SKM-1 treated with dmso at 0.1 percent for 144 hours (cell line): ENCODE measurements around the gene ZFAND6.
A peak's percentile ranks its signal among the peaks of the same experiment; 100 is the strongest.
"Not testable (repeated sequence)": the region's sequence is repeated elsewhere in the genome, so short reads cannot be mapped to it uniquely, and the experiment has no call there.

Source experiments
- DNase-seq: peaks from one replicate; lab custom pipeline; 2025; ENCODE audit not compliant: unreplicated experiment; lab: John Stamatoyannopoulos, UW

Gene ZFAND6

DNA sequence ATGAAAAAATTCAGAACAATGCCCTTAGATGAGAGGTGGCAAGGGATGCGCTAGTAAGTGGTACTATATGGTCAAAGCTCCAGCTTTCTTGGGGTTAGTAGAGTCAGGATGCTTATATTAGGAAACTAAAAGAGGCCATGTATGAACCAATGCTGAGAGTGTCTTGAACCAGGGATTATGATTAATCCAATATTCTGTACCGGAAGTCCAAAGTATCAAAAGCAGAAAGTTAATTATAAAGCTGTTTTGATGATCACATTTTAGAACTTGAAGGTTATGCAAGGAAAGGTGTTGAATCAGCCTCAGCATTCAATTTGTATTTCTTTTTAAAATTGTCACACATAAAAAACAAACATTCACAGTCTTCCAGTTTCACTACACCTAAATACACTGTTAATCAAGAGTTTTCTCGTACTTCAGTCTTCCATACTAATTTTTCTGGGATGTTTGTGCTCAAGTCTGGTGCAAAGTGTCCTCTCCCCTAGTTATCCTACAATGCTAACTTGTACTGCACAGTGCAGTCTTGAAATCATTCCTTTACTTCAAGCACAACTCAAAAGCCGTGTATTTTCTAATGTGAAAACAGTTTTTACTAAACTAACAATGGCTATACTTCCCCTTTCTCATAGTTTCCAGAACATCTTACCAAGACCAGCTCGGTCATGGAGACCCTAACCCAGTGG, 82.6 kb downstream of the ZFAND6 start:
- DNase-seq: no peak

DNA sequence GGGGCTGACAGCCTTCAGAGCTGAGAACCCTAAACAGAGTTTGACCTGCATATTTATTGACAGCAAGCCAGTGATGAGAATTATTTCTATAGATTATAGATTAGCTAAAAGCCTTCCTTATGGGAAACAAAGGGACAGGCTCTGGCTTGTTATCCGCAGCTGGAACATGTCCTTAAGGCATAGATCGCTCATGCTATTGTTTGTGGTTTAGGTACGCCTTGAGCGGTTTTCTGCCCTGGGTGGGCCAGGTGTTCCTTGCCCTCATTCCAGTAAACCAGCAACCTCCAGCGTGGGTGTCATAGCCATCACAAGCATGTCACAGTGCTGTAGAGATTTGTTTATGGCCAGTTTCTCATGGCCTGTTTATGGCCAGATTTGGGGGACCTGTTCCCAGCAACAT, 83.2 kb downstream of the ZFAND6 start:
- no peak for DNase-seq

DNA sequence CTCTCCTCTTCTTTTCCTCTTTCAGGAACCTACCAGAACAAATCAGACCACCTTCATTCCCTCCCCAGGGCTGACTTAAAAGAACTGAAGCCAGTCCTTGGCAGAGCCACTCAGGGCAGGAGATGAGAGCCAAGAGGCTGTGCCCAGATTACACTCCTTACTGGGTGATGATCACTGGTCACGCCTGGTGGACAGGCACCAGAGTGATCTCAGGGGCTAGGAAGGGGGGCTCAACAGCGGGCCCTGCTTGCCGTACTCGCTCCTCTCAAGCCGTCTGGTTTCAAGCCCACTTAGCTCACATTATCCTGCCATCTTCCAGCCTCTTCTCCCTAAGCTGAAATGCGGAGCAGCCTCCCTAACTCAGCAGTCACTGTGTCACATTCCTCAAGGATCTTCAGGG, 91.7 kb downstream of the ZFAND6 start:
- no peak for DNase-seq

DNA sequence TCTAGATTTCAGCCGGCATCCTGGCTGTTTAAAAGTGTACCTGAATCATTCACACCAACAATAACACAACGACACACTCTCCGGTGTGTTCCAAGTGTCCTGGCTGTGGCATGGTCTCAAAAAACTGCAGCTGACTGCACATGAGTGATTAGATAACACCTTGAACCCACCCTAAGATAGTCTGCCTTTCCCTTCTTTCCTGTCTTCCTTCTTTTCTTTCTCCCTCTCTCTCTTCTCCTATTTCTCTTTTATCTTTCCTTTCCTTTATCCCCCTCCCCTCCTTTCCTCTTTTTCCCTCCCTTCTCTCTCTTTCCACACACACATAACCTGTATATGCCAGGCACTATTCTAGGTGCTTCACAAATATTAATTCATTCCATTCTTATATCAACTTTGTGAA, 92.1 kb downstream of the ZFAND6 start:
- no peak for DNase-seq

DNA sequence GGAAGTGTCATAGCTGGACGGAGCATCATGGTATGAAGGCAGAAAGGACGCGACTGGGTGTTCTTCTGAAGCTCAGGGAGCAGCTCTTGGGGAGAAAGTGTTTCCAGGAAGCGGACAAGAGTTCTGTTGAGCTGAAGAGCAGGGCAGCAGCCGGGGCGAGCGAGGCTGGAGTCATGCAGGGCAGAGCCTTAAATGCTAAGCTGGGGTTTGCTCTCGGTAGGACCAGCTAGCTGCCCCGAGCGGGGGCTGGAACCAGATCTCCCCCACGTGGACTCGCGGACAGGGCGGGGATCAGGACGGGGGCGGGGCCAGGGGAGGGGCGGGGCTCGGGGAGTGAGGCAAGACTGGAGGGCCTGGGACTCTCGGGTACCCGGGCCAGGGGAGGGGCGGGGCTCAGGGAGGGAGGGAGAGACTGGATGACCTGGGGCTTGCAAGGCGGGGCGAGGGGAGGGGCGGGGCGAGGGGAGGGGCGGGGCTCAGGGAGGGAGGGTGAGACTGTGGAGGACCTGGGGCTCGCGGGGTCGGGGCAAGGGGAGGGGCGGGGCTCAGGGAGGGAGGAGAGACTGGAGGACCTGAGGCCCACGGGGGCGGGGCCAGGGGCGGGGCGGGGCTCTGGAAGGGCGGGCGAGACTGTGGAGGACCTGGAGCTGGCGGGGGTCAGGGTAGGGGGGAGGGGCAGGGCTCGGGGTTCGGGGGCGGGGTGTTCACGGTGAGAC, 92.9 kb downstream of the ZFAND6 start:
- DNase-seq: peak; percentile 93

DNA sequence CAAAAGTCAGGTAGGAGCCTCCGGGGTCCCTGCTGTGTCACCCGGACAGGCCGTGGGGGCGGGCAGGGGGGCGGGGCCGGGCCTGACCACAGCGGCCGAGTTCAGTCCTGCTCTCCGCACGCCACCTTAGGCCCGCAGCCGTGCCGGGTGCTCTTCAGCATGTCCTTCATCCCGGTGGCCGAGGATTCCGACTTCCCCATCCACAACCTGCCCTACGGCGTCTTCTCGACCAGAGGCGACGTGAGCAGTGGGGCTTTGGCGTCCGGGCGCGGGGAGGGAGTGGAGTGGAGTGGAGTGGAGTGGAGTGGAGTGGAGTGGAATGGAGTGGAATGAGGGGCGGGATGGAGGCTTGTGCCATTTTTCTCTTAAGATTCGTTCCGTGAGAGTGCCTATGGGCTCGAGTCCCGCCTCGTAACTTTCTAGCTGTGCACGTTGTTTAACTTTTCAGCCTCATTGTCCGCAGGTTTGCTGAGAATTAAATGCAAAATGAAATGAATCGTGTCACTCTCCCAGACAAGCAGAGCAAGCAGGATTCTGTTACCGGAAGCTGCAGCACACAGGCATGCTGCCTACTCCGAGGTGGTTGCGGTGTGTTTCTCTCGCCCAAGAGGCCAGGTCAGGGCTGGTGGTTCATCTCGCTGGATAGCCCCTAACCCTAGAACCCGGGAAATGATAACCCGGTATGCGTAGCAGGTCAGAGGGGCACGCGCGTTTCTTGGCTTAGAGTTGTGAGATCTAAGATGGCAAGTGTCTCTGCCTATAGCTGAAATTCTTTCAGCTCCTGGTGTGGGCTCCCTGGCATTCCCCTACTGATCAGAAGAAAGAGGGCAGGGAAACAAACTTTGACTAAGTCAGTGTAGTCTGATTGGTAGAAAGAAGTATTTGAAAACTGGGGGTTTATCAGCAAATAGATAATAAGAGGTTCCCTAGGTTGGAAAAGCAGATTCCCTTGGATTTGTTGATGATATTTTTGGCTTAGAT, 93.7 kb downstream of the ZFAND6 start, which contains the start of gene FAH:
Gene FAH, plus strand, starts transcription at position 104 of the 981 bp plus-strand sequence. Its CDS starts 56 bp downstream, at position 160.
- DNase-seq: peak; percentile 87

DNA sequence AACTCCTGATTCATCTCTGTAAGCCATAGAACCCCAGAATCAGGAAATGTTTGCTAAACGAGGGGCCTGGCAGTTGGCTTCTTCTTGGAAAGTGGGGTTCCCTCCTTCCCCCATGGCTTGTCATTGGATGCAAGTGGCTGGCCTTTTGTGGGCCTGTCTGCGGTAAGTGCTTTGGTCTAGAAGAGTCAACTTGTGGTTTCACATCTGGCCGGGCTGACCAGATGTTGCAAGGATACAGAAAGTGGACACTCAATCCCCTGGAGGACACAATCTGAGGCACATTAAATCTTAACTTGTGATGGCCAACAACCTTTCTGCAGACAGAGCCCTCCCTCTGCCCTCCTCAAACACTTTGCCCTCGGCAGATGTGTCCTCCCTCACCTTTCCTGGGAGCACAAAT, 94.4 kb downstream of the ZFAND6 start:
- no peak for DNase-seq

DNA sequence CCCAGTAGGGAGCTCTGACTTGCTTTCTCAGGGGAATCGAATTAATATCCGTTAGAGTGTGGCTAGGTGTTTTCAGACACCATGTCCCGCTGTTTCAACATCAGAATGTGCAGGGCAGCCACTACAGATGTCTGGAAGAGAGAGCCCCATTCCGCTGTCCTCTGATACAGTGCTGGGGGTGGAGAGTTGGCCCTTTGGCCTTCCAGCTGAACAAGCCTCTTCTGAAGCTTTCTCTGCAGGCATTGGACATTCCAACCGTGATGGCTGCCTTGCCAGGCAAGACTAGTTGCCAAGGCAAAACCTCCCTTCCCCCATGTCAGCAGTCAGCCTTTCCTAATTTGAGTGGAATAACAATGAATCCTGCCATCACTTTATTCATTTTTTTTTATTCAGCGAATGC, 94.9 kb downstream of the ZFAND6 start:
- DNase-seq: no peak

DNA sequence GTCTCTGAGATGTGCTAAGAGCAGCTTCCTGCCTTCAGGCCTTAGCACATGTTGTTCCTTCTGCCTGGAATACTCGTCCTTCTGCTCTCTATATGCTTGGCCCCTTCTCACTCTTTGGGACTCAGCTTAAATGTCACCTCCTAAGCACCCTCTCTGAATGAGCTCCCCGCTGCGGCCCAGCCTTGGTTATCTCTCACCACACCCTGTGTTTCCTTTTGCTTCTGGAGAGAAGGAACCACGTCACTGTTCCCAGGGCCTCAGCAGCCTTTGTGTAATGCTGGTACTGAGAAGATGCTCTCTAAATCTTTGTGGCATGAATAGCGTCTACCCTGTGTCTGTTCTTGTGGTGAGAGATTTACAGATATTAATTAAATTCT, 95.5 kb downstream of the ZFAND6 start:
- DNase-seq: no peak

DNA sequence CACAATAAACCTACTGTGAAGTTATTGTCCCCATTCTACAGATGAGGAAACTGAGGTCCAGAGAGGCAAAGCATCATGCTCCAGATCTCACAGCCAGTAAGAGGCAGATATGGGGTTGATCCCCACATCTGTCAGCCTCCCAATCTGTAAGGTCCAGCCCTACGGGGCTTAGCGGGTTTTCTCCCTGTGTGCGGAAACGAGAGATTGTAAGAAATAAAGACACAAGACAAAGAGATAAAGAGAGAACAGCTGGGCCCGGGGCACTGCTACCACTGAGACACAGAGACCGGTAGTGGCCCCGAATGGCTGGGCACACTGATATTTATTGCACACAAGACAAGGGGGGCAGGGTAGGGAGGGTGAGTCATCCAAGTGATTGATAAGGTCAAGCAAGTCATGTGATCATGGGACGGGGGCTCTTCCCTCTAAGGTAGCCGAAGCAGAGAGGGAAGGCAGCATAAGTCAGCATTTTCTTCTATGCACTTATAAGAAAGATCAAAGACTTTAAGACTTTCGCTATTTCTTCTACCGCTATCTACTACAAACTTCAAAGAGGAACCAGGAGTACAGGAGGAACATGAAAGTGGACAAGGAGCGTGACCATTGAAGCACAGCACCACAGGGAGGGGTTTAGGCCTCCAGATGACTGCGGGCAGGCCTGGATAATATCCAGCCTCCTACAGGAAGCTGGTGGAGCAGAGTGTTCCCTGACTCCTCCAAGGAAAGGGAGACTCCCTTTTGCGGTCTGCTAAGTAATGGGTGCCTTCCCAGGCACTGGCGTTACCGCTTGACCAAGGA, 96.1 kb downstream of the ZFAND6 start:
- DNase-seq: not testable (repeated sequence)

DNA sequence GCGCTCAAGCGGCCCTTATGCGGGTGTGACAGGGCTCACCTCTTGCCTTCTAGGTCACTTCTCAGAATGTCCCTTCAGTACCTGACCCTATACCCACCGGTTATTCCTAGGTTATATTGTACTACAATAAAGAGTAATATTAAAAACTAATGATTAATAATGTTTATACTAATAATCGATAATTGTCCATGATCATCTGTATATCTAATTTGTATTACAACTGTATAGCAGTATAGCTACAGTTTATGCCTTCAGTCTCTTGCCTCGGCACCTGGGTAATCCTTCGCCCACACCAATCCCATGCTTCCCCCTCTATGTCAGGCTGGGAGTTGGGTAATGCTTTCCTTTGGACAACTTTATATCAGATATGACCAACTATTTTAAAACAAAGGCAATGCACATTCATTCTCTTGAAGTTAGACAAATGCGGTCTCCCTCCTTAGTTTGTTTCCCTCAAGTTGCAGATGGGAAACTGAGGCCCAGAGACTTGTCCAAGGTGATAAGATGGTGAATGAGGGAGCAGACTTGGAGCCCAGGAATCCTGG, 96.8 kb downstream of the ZFAND6 start:
- DNase-seq: no peak

DNA sequence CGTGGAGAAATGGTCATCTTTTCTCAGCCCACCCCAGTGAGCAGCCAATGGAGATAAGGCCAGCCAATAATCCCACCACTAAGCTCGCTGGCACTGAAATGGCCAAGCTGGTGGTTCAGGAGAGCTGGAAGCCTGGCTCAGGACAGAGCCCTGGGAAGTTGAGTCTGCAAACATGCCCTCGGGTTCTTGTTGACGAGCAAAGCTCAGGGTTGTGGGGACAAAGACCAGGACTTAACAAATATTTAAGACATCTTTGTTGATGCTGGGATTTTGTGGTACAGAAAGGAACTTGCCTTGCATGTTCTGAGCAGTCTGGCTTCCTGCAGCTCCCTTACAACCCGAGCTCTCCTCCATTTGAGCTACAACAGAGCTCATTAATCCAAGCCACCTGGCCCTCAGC, 97.7 kb downstream of the ZFAND6 start:
- DNase-seq: no peak

DNA sequence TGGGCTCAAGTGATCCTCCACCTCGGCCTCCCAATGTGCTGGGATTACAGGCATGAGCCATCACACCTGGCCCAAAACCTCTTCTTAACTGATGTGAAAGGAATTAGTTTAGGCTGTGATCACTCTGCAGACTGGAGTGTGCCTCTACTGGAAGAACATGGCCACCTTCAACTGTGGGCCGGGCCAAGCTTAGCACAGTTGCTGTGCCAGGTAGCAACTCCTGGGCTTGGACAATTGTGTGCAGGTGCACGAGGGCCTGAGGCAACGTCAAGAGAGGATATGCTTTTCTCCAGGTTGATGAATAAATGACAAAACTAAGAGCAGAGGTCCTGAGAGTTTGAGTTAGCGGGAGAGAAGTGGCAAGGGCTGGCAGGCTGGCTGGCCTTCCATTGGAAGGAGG, 99.8 kb downstream of the ZFAND6 start:
- no peak for DNase-seq

DNA sequence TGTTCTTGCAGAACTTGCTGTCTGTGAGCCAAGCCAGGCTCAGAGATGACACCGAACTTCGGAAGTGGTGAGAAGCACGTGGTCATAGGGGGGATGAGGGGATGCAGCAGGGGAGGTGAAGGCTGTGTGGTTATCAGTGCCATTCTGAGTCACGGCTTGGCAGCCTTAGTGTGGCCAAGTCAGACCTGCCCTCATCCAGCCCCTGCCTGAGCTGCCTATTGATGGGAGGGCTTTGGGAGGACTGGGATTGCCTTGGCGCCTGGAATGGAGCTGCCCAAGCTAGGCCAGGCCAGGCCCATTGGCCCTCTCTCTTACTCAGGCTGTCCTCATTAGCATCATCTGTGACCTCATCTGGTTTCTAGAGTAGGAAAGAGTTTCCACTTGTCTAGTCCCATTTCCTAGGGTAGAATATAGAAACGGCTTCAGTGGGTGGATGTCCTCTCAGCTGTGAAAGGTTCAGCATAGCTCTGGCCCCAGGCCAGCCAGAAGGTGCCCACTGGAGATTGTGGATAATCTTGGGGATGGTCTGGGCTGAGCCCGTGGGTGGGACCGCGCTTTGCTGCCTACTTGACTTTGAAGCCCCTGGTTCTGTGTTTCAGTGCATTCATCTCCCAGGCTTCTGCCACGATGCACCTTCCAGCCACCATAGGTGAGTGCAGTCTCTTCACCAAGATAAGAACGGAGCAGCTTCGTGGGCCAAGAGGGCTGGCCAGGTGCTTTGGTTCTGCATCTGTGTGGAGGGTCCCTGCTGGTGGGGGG, 100.5 kb downstream of the ZFAND6 start:
- no peak for DNase-seq

DNA sequence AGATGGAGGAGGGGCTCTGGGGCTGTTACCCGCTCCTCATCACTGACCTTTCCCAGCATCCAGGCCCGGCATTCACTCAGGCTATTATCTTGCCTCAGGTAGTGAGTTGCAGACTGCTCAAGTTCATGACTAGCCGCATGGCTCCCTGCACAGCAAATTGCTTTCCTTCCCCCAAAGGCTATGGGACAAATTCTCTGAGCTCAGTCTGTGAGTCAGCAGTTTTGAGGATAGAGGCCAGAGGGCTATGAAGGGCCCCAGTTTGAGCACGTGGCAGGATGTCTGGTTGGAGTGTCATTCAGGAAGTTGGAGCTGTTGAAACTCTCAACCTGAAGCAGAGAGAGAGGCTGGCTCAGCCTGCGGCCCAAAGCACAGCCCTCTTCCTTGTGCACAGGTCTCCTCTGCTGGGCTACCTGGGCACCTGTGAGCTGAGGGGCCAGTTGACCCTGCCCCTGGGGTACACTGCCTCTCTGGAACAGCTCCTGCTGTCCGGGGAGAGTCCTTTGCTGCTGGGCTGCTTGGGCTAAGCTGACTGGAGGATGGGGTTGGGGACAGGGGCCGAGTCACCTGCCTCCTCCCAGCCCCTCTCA, 101.2 kb downstream of the ZFAND6 start:
- peak; percentile 97 for DNase-seq

DNA sequence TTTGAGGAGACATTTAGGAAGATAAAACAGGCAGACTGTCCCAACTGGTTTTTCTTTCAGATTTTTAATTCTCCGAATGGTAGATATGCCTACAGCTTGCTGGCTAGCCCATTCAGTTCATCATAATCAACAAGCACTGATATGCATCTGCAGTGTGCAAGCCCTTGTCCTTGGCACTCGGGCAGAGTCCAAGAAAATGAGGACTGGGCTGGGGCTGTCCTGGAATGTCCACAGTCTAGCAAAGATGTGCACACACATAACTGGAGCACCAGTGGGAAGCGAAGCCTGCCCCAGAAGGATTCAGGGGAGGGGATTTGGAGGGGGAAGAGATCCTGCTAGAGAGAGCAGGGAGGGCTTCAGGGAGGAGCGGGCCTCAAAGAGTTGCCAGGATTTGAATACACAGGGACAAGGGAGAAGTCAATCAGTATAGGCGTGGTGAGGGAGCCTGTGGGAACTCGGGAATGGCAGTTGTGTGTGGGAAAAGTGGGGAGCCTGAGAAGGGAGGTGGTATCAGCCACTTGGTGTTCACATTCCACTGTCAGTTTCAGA, 102.1 kb downstream of the ZFAND6 start:
- no peak for DNase-seq

DNA sequence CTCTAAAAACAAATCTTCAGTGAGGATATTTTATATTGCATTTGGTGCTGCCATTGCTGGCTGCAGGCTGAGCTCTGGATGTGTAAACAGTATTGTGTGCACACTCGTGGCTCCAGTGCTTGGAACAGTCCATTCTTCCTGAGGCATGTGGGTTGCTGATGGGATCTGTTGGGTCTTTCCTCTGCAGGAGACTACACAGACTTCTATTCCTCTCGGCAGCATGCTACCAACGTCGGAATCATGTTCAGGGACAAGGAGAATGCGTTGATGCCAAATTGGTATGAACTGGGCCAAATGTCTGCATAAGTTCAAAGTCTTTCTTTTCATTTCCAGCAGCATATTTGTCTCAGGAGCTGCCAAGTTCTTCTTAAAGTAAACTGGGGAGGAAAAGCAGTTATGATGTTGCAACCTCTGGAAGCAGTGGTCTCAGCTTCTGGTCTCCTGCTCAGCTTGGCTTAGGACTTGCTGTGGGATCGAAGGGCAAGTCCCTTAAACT, 102.6 kb downstream of the ZFAND6 start:
- DNase-seq: no peak

DNA sequence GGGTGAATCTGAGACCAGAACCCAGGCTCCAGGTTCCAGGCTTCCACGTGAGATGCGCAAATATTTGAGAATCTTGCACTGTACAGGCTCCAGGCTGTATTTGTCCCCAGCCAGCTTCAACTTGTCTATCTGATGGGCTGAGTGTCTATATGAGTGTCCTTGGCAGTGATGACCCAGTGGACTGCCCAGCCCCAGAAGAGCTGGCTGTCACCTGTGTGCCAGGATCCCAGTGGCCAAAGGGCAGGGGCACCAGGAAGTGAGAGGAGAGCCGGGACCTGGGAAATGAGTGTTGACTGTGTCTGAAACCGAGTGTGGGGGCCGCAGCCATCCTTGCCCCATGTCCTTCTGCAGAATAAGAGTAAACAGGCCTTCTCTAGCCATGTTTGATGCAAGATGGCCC, 103.7 kb downstream of the ZFAND6 start:
- no peak for DNase-seq

DNA sequence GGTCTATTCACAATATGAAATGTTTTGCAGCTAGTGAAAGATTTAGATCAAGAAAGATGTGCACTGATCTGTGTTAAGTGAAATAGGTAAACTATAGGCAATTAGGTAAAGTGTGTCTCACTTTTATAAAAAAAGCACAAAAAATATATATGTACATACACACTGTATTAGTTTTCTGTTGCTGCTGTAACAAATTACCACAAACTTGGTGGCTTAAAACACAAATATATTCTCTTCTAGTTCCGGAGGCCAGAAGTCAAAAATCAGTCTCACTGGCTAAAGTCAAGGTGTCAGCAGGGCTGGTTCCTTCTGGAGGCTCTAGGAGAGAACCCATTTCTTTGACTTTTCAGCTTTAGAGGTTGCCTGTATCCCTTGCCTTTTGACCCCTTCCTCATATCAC, 104.4 kb downstream of the ZFAND6 start:
- DNase-seq: no peak
